ENCODE data around the gene EEPD1.
"Not testable (repeated sequence)": the region's sequence is repeated elsewhere in the genome, so short reads cannot be mapped to it uniquely, and the experiment has no call there.

Gene EEPD1

GRCh38 chr7:36128448-36129047, 24.5 kb upstream of the EEPD1 start:
- no peak for DNase-seq (ENCODE audit: low read depth in 2 of 2, low spot score in 1 of 2)

- no peak for DNase-seq (ENCODE audit: low read depth in 2 of 2, low spot score in 1 of 2)
These were observed 24.0 kb upstream of the EEPD1 start for GRCh38 chr7:36129048-36129534.

- DNase-seq (ENCODE audit: low read depth in 2 of 2, low spot score in 1 of 2), result no peak
These were observed 22.7 kb upstream of the EEPD1 start for GRCh38 chr7:36130236-36130945.

GRCh38 chr7:36131026-36131425, 22.0 kb upstream of the EEPD1 start:
- no peak for DNase-seq (ENCODE audit: low read depth in 2 of 2, low spot score in 1 of 2)

- no peak for DNase-seq (ENCODE audit: low read depth in 2 of 2, low spot score in 1 of 2)
These were observed 21.6 kb upstream of the EEPD1 start for GRCh38 chr7:36131499-36131898.

GRCh38 chr7:36132012-36132411, 21.0 kb upstream of the EEPD1 start:
- no peak for DNase-seq (ENCODE audit: low read depth in 2 of 2, low spot score in 1 of 2)

- no peak for DNase-seq (ENCODE audit: low read depth in 2 of 2, low spot score in 1 of 2)
These were observed 17.4 kb upstream of the EEPD1 start for GRCh38 chr7:36135700-36136099.

GRCh38 chr7:36137258-36137657, 15.8 kb upstream of the EEPD1 start:
- no peak for DNase-seq (ENCODE audit: low read depth in 2 of 2, low spot score in 1 of 2)

- no peak for DNase-seq (ENCODE audit: low read depth in 2 of 2, low spot score in 1 of 2)
These were observed 15.3 kb upstream of the EEPD1 start for GRCh38 chr7:36137754-36138153.

- DNase-seq (ENCODE audit: low read depth in 2 of 2, low spot score in 1 of 2), result no peak
These were observed 14.8 kb upstream of the EEPD1 start for GRCh38 chr7:36138209-36138608.

- no peak for DNase-seq (ENCODE audit: low read depth in 2 of 2, low spot score in 1 of 2)
These were observed 11.7 kb upstream of the EEPD1 start for GRCh38 chr7:36141351-36141750.

- DNase-seq (ENCODE audit: low read depth in 2 of 2, low spot score in 1 of 2), result no peak
These were observed 11.2 kb upstream of the EEPD1 start for GRCh38 chr7:36141850-36142249.

- DNase-seq (ENCODE audit: low read depth in 2 of 2, low spot score in 1 of 2), result no peak
These were observed 8.9 kb upstream of the EEPD1 start for GRCh38 chr7:36144189-36144588.

- DNase-seq (ENCODE audit: low read depth in 2 of 2, low spot score in 1 of 2), result no peak
These were observed 7.4 kb upstream of the EEPD1 start for GRCh38 chr7:36145686-36146085.

- DNase-seq (ENCODE audit: low read depth in 2 of 2, low spot score in 1 of 2), result no peak
These were observed 5.7 kb upstream of the EEPD1 start for GRCh38 chr7:36147361-36147760.

- DNase-seq (ENCODE audit: low read depth in 2 of 2, low spot score in 1 of 2), result no peak
These were observed 4.5 kb upstream of the EEPD1 start for GRCh38 chr7:36148422-36149065.

- not testable (repeated sequence) for DNase-seq (ENCODE audit: low read depth in 2 of 2, low spot score in 1 of 2)
These were observed 3.8 kb upstream of the EEPD1 start for GRCh38 chr7:36149240-36149639.

GRCh38 chr7:36149694-36150452, 3.2 kb upstream of the EEPD1 start:
- DNase-seq (ENCODE audit: low read depth in 2 of 2, low spot score in 1 of 2), result no peak

GRCh38 chr7:36151921-36152755, 916 bp upstream of the EEPD1 start:
- no peak for DNase-seq (ENCODE audit: low read depth in 2 of 2, low spot score in 1 of 2)

GRCh38 chr7:36153571-36154097, 580 bp downstream of the EEPD1 start:
- no peak for DNase-seq (ENCODE audit: low read depth in 2 of 2, low spot score in 1 of 2)

Data from stimulated activated CD8-positive, alpha-beta memory T cell treated with anti-CD3 and anti-CD28 coated beads, Interleukin-4, amount 100 ng/mL, for 4 hours (primary cell).